Breast epithelium (tissue), 4 donors: ENCODE data around the gene EFNB3. TPM values are rescaled to one million over a fixed set of nuclear protein-coding genes. Genes with fewer than 3 reads are reported as not detected.

Experiments
- DNase-seq, 2 donors: peaks; one replicate each; pipeline ENCODE4 v3.0.0-alpha.2; 2019; ENCODE audit warnings: low spot score in 2 of 2
- H3K27ac ChIP-seq, 2 donors: fragments of 200-600 bp; sonication (generic) in 1 of 2; one replicate each; pipeline ENCODE4 v1.5.1; 2016 to 2019; ENCODE audit warnings: mild to moderate bottlenecking in 1 of 2
- H3K27me3 ChIP-seq, 2 donors: fragments of 200-600 bp; sonication (generic) in 1 of 2; one replicate each; pipeline versions ENCODE4 v1.5.1 to v1.6.0; 2017 to 2019; ENCODE audit warnings: control low read depth in 1 of 2, mild to moderate bottlenecking in 1 of 2
- H3K36me3 ChIP-seq: fragments of 200-600 bp; one replicate; pipeline ENCODE4 v1.5.1; 2019
- H3K4me1 ChIP-seq, 2 donors: fragments of 200-600 bp; sonication (generic); one replicate each; pipeline ENCODE4 v1.5.1; 2016 to 2019; ENCODE audit warnings: control low read depth in 1 of 2
- H3K4me3 ChIP-seq, 3 donors: fragments of 200-600 bp; sonication (generic); 1 replicate in 2 of 3; 2 replicates in 1 of 3; pipeline ENCODE4 v1.5.1; 2016 to 2019; ENCODE audit warnings: mild to moderate bottlenecking in 3 of 3, moderate library complexity in 2 of 3
- H3K9me3 ChIP-seq, 2 donors: fragments of 200-600 bp; sonication (generic) in 1 of 2; one replicate each; pipeline ENCODE4 v1.5.1; 2016 to 2019; ENCODE audit warnings: control low read depth in 1 of 2
- CTCF ChIP-seq, 3 donors: fragments of 450-650 bp; IDR thresholded peaks; one replicate each; pipeline ENCODE4 v1.5.1; 2016 to 2017; ENCODE audit warnings: antibody characterized with exemption in 3 of 3, mild to moderate bottlenecking in 3 of 3, moderate library complexity in 3 of 3
- POLR2A ChIP-seq: fragments of 450-650 bp; IDR thresholded peaks from one replicate; pipeline ENCODE4 v1.6.1; 2016; ENCODE audit warnings: antibody characterized with exemption, mild to moderate bottlenecking, moderate library complexity
- POLR2AphosphoS5 ChIP-seq, 3 donors: sonication (generic); formaldehyde crosslinking; IDR thresholded peaks; one replicate each; pipeline ENCODE4 v1.6.1; 2017; ENCODE audit warnings: antibody characterized with exemption in 3 of 3
- intact Hi-C: fragments of 100-400 bp; cut with DNase I; formaldehyde crosslinking; loops from one replicate; pipeline ENCODE4 v1.15.1; 2023; ENCODE audit warnings: low total_unique reads
- total RNA-seq, 3 donors: library from RNA; depleted of rRNA; stranded (reverse); fragments of >200 nt; gene quantifications; one replicate each; pipeline ENCODE4 v1.1.0, GENCODE V29; 2016

The EFNB3 gene
- total RNA-seq, 3 donors from 2014 or later = 0.48 to 5.7 (median 3.3) TPM

GRCh38 chr17:7707446-7707845 is 2.4 kb downstream of the EFNB3 start:
- Histone ChIP-seq H3K27ac (no peak overlapping the region), H3K4me1 (peaks cover 0 to 2% of the 10 kb centered on the region in 2 donors), H3K27me3 (peaks cover 0 to 2% of the 10 kb centered on the region in 2 donors), H3K4me3 (no peak overlapping the region), H3K36me3 (no peaks in the 10 kb centered on the region), H3K9me3 (no peaks in the 10 kb centered on the region)
- DNase-seq = no peak
- intact Hi-C loops = no loop called here
- no peak for TF ChIP-seq POLR2A
- TF ChIP-seq CTCF (IDR thresholded peaks at IDR 0.05) = no peak
- TF ChIP-seq POLR2AphosphoS5 (IDR thresholded peaks at IDR 0.05) = no peak

GRCh38 chr17:7707858-7708750 is 3.1 kb downstream of the EFNB3 start:
- Histone ChIP-seq H3K27me3 (peaks cover 0 to 2% of the 10 kb centered on the region in 2 donors), H3K9me3 (no peaks in the 10 kb centered on the region), H3K27ac (no peak overlapping the region), H3K4me3 (no peak overlapping the region), H3K4me1 (peaks cover 0 to 2% of the 10 kb centered on the region in 2 donors), H3K36me3 (no peaks in the 10 kb centered on the region)
- TF ChIP-seq POLR2AphosphoS5 (IDR thresholded peaks at IDR 0.05) (no peak), CTCF (IDR thresholded peaks at IDR 0.05) (no peak), POLR2A (no peak)
- no peak for DNase-seq
- intact Hi-C loops = no loop called here

GRCh38 chr17:7709031-7709430 is 4.0 kb downstream of the EFNB3 start:
- Histone ChIP-seq H3K9me3 (no peaks in the 10 kb centered on the region), H3K36me3 (no peaks in the 10 kb centered on the region), H3K4me1 (peaks cover 0 to 2% of the 10 kb centered on the region in 2 donors), H3K27ac (no peak overlapping the region), H3K4me3 (no peak overlapping the region), H3K27me3 (peaks cover 0 to 2% of the 10 kb centered on the region in 2 donors)
- no peak for TF ChIP-seq POLR2A
- no peak for TF ChIP-seq CTCF (IDR thresholded peaks at IDR 0.05)
- TF ChIP-seq POLR2AphosphoS5 (IDR thresholded peaks at IDR 0.05) = no peak
- intact Hi-C loops = no loop called here
- no peak for DNase-seq

- Histone ChIP-seq H3K27ac (no peak overlapping the region), H3K9me3 (no peaks in the 10 kb centered on the region), H3K4me3 (no peak overlapping the region), H3K4me1 (no peaks in the 10 kb centered on the region), H3K36me3 (no peaks in the 10 kb centered on the region), H3K27me3 (no peaks in the 10 kb centered on the region)
- DNase-seq = no peak
- TF ChIP-seq POLR2AphosphoS5 (IDR thresholded peaks at IDR 0.05) = no peak
- no peak for TF ChIP-seq CTCF (IDR thresholded peaks at IDR 0.05)
- no peak for TF ChIP-seq POLR2A
- intact Hi-C loops = no loop called here
Measured at GRCh38 chr17:7710301-7710700, 5.3 kb downstream of the EFNB3 start.

- H3K36me3 ChIP-seq = no peaks in the 10 kb centered on the region
- no peaks in the 10 kb centered on the region for H3K27me3 ChIP-seq
- TF ChIP-seq CTCF (IDR thresholded peaks at IDR 0.05) = no peak
- no peak for TF ChIP-seq POLR2AphosphoS5 (IDR thresholded peaks at IDR 0.05)
- TF ChIP-seq POLR2A = no peak
- intact Hi-C loops = no loop called here
- no peak overlapping the region for H3K4me3 ChIP-seq
- H3K9me3 ChIP-seq = no peaks in the 10 kb centered on the region
- H3K27ac ChIP-seq = no peak overlapping the region
- no peak for DNase-seq
- no peaks in the 10 kb centered on the region for H3K4me1 ChIP-seq
Measured at GRCh38 chr17:7711051-7711755, 6.2 kb downstream of the EFNB3 start.
